Stimulated activated CD4-positive, alpha-beta T cell treated with anti-CD3 and anti-CD28 coated beads, Interleukin-2, amount 100 ng/mL, for 24 hours (primary cell): Measurements from ENCODE around the gene MYO3B.
"Not testable (repeated sequence)": the region's sequence is repeated elsewhere in the genome, so short reads cannot be mapped to it uniquely, and the experiment has no call there.

Experiments
- DNase-seq, 2 donors: peaks; one replicate each; pipeline ENCODE4 v3.0.0-alpha.2; 2020

MYO3B gene

DNA sequence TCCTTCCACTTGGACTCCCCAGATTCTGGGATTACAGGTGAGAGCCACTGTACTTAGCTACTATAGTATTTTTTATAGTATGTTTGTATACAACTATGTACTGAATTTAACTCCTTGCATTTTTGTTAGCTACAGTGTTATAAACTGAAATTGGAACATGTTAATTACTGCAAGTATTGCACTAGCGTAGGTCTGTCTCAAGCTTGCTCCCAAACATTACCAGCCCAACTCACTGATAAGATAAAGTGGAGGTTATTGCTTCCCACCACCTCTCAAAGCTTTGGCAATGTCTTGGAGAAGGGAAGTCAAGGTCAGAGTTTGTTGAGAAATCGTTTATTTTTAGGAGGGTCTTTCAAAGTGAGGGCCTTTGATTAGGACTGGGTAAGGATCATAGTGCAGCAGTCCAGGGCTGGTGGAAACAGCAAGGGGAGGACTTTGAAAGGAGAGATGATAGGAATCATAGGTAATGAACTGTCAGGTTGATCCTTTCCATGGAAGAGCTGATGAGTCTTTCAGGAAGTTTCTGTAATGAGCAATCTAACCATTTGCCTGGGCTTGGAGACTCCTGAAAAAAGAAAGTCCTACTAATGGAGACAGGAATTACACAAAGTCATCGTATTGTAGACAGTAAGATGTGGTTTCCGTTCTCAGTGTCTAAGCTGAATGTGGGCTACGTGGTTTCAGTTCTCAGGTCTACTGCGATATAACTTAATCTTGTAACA lies 257.1 kb downstream of the MYO3B start:
- DNase-seq, result no peak

DNA sequence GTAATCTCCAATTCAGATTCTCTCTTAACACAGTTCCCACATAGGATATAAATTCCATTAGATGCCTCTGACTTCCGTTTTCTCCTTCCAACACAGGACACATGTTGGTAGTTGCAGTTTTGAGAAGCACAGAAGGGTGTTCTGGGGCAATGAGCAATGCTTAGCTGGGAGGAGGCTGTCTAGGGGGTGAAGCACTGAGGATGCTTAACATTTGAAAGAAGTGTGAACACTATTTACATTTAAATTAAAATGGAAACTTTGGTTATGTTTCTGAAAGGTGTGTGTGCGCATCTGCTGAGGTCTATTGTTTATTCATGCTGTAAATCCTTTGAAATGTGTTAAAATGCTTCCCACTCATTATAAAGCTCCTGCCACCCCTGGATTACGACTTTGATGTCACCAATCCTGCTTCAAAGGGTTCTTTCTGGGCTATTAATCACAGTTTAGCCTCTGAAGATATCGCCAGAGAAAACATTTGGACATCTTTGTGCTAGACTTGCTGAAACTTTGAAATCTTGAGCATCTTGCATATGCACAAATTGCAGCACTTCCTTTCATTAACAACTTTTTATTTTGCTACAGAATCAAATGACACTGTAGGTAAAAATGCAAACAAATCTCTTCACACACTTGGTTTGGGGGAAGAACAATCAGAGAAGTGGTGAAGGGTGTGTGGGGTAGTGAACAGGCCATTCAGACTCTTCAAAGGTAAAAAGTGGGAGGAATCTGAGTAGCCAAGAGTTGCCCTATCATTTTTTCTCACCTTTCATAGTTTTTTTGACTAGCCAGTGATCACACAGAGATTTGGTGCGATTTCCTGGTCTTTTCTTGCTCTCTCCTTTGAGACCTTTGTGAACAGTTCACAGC lies 258.4 kb downstream of the MYO3B start:
- DNase-seq, result no peak

DNA sequence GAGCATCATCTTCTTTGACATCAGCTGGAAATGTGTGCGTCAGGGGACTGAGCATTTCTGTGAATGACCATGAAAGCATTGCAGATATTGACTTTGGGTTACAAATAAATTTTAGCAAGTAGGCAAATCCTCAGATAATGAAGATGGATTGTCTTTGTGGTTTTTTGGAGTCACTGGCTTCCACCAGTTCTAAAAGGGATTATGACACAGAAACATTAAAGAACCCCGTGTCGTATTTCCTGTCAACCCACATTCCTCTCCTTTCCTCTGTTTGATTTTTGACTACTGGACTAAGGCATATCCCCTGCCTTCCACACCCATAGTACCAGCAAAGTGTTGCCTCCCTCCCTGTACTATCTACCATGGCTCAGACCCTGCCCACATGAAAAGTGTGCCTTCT lies 268.1 kb downstream of the MYO3B start:
- no peak for DNase-seq

DNA sequence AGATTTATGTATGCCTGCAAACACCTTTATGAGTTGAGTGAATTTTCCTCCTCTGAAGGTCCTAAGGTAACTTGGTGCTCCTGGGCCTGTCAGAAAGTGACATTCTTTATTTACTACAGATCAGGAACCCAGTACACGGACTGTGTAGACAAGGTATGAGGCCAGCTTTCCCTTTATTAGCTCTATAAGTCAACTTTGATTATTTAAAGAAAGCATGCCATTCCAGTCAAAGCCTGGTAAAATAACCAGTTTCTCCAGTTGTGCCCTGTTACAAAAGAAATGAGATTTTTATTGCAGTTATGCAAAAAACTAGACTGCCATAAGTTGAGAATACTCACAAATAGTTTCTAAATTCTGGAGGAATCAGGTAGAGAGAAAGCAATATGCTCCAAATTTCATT lies 271.1 kb downstream of the MYO3B start:
- DNase-seq, result no peak

DNA sequence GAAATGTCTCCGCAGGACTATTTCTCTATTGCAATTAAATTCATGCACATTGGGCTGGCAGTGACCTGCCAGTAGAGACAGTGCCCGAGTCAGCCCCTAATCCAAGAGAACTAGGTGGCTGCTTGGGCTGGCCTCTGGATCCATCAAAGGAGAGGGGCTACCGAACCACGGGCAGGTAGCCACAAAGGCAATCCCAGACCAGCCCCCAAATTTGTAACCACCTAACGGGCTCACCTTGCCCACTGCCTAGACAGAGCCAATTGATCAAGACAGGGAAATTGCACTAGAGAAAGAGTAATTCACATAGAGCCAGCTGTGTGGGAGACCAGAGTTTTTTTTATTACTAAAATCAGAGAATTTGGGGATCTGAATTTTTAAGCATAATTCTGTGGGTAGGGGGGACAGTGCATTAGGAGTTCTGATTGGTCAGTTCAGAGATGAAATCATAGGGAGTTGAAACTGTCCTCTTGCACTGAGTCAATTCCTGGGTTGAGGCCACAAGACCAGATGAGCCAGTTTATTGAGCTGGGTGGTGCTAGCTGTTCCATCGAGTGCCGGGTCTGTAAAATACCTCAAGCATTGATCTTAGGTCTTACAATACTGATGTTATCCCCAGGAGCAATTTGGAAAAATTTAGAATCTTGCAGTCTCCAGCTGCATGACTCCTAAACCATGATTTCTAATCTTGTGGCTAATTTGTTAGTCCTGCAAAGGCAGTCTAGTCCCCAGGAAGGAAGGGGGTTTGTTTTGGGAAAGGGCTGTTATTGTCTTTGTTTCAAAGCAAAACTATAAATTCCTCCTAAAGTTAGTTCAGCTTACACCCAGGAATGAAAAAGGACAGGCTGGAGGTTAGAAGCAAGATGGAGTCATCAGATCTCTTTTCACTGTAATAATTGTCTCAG lies 276.8 kb downstream of the MYO3B start:
- no peak for DNase-seq

DNA sequence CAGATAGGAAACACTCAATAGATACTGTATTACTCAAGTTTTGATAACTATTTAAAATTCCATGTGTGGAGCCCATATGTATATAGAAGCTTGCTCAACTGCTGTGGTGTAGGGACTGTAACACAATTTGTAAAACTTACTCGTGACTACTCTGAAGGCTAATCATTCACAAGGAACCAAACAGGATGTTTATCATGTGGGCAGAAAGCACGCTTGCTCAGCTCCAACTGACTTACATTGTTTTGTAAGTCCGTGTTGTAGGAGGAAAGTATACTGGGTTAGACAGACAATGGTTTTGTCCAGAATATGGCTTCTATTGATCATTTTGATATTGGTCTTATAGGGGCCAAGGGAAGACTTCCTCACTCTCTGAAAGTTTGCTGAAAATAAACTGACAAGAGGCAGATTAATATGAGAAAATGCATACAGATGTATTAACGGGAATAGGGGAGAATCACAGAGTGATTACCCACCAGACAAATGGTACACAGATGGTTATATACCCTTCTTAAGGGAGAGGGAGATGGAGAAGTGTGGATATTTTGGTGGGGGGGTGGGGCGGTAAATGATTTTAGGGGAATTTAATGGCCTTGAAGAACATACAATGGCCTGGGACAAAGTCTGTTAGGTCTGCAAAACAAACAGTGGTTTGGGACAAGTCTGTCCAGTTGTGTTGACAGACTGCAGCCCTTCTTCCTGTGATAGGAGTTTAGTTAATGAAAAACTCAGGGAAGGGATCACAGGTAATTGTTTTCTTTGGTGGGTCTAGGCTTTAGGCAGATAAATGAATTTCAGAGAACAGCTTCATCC lies 277.9 kb downstream of the MYO3B start:
- no peak for DNase-seq

DNA sequence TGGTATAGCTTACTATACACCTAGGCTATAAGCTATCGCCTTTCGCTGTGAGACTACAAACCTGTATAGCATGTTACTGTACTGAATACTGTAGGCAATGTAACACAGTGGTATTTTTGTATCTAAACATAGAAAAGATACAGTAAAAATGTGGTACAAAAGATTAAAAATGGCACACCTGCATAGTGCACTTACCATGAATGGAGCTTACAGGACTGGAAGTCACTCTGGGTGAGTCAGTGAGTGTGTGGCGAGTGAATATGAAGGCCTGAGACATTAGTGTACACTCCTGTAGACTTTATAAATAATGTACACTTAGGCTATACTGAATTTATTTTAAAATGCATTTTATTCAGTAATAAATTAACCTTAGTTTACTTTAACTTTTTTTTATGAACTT lies 279.0 kb downstream of the MYO3B start:
- DNase-seq, result no peak

DNA sequence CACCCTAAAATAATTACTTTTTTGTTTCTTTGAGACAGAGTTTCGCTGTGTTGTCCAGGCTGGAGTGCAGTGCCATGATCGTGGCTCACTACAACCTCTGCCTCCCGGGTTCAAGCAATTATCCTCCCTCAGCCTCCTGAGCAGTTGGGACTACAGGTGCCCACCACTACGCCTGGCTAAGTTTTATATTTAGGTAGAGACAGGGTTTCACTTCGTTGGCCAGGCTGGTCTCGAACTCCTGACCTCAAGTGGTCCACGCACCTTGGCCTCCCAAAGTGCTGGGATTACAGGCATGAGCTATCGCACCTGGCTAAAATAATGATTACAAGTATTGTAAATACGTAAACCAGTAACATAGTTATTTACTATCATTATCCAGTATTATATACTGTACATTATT lies 279.8 kb downstream of the MYO3B start:
- no peak for DNase-seq

DNA sequence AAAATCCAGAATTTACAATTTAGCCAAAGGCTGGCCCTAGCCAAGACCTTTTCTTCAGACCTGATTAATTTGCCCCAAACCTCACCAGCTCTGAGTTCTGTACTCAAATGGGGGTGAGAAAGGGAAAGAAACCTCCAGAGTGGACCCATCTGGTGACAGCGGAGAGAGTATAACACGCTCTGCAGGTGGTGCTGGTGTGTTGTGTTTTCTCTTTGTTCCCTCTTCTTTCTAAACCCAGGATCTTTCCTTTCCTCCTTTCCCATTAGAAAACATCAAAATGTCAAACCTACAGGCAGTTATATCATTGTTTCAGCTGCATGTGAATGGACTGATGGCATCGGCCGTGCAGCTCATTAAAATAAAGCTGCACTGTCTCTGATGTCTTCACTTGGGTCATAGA lies 283.9 kb downstream of the MYO3B start:
- DNase-seq, result no peak

DNA sequence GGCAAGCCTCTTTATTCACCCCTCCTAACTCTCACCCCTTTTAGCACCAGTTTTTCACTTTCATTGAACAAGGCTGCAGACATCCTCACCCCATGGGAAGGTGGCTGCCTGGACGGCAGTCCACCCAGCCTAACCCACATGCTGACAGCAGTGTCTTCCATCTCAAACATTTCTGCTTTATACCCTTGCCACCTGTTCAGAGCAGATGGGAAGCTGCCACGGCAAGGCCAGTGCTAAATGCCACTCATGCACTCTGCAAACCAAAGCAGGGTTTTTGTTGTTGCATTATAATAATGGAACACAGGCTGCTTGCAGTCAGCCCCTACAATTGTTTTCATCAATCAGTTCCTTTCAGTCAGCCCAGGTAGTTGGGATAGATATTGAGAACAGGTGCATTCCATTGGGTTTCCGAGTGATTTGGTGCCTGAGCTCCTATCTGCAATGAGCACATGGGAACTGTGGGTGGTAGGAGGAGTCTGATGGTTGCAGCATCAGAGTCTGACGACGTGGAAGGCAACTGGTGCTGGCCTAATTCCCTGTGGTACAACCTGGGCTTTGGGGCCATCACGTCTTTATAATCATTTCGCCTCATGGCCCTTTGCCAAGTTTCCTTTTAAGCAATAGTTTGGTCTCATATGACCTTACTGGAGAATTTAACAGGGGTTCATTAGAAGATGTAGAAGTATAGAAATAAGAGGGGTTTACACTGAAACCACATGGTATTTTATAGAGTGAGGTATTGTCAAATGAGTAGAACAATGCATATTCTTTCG lies 284.7 kb downstream of the MYO3B start:
- no peak for DNase-seq

DNA sequence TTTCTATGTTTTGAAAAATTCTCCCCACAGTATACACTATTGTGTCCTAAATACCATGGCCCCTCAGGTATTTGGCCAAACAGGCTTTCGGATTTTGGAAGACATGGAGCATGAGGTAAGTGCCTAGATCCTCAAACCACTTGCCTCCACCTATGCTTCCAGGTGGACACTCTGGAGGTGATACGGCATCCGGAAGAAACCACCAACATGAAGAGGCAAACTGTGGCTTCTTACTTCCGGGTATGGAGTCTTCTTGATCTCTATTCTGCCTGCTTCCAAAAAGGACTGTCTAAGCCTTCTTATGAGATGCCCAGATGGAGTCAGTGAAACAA lies 285.2 kb downstream of the MYO3B start:
- DNase-seq, result no peak

DNA sequence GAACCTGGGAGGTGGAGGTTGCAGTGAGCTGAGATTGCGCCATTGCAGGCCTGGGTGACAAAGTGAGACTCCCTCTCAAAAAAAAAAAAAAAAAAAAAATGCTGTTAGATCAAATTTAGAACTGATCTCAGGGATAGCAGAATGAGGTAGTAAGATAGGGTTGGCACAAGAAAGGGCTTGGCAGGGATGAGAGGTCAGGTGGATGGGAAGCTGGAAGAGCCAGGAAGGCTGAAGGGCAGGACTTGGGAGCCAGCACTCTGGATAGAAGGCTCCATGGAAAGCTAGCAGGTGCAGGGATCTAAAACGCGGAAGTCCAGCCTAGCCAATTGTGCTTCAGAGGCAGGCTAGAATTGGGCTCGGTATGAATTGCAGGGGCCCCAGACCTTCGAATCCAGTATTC lies 286.3 kb downstream of the MYO3B start:
- DNase-seq, result no peak

DNA sequence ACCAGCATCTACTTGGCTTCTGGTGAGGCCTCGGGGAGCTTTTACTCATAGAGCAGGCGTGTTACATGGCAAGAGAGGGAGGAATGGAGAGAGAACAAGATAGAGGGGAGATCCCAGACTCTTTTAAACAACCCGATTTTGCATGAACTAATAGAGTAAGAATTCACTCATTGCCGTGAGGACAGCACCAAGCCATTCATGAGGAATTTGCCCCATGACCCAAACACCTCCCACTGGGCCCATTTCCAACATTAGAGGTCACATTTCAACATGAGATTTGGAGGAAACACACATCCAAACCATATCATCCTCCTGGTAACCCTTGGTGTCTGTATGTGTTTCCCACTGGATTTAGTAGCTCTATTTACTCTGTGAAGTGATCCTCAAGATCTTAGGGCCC lies 287.3 kb downstream of the MYO3B start:
- no peak for DNase-seq

DNA sequence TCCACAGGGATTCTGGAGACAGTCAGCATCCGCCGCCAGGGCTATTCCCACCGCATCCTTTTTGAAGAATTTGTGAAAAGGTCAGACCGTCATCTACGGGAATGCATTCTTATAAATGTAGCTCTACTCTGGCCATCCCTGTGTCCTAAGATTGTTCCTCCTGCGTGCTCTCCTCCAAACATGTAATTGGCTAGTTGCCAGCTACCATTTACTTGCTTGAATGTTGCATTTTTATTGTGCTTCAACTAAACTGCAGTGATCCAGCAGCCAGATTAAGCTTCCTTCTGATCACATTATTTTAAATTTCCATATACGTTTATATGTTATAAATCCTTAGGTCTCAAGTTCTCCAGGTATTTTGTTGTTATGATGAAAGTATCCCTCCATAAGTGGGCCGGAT lies 288.7 kb downstream of the MYO3B start:
- DNase-seq, result no peak

DNA sequence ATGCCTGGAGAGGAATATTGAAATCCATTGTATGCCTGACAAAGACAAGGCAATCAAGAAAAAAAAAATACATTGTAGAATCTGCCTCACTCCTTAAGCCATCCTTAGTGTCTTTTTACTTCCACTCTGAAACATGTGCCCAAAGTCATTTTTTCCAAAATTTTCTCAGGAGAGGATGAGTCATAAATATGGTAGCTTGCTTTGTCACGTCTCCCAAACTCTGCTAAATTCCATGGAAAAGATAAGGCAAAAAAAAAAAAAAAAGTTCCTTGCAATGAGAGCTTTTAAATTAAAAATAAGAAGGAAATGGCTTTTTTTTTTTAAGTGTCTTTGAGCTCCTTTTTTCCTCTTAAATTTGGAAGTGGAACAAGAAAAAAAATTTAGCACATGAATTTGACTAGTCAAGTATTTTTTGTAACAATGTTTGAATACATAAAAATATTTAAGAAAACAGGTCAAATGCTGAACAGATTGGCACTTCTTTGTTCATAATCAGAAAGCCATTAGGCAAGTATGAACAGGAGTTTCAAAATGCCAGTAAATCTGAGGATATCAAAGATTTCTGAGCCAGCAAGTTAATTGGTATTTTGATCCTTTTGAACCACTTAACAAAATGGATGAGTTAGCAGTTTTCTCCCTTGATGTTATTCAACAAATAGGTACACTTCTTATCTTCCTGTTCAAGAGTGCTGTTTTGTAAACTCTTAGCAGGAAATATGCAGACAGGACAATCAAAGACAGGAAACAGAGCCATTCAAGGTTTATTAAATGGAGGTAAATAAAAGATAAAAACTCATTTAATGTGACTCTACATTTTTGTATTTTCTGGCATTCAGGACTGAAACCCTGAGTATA lies 289.8 kb downstream of the MYO3B start:
- no peak for DNase-seq

DNA sequence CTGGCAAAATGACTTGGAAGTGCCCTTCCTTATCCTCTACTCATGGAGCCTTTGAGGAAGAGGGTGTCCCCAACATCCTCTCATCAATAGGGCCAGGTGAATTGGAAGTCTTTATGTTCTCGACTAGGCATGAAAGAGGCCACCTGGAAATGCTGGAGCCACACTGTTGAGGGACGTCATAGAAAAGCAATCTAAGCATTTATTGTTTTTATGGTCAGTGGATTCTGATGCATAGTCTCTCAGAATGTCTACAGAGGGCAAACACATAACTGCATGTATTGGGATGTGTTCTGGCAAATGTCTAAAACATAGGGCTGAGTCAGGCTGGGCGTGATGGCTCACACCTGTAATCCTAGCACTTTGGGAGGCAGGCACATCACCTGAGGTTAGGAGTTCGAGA lies 290.6 kb downstream of the MYO3B start:
- no peak for DNase-seq

DNA sequence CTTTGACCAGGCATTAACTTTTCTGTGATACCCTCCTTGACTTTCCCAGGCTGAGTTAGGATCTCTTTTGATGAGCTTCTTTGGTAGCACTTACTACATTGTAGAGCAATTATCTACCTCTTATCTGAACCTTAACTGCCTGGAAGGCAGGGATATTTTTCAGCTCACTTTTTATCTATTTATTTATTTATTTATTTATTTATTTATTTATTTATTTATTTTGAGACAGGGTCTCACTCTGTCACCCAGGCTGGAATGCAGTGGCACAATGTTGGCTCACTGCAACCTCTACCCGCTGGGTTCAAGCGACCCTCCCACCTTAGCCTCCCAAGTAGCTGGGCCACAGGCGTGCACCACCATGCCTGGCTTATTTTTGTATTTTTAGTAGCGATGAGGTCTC lies 294.6 kb downstream of the MYO3B start:
- not testable (repeated sequence) for DNase-seq

DNA sequence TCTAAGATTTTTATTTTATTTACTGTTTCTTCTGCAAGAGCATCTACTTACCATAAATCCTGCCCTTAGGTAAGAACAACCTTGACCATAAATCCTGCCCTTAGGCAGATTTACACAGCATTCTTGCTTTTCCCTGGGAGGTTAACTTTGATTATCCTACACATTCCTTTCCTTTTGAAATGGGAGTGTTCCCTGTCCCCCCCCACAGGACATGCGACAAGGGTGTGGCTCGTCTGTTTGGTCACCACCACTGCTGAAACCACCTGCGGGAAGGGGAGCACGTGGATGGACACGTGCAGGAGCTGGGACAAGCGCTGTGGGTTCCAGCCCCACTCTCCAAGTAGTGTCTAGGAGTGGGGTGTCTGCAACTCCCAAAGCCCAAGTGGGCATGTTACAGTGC lies 297.9 kb downstream of the MYO3B start:
- DNase-seq, result no peak

DNA sequence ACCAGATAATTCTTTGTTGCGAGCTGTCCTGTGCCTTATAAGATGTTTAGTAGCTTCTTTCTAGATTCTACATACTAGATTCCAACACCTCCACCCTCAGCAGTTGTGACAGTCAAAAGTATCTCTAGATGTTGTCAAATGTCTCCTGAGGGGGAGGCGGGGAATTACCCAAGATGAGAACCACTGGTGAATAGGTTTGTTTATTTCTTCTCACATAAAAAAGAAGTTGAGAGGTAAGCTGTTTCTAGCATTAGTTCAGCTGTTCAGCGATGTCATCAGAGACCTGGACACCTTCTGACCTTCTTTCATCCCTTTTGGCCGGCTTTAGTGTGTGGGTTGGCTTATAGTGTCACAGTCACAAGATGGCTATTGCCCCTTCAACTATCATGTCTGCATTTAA lies 299.7 kb downstream of the MYO3B start:
- DNase-seq, result no peak

DNA sequence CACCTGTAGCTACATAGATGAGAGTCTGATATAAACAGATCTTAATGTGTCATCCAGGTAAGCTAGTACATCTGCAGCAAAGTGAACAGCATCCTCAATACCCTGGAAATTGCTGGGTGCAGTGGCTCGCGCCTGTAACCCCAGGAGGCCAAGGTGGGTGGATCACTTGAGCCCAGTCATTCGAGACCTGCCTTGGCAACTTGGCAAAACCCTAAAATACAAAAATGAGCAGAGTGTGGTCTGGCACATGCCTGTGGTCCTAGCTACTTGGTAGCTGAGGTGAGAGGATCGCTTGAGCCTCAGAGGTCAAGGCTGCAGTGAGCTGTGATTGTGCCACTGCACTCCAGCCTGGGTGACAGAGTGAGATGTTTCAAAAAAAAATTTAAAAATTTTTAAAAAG lies 303.3 kb downstream of the MYO3B start:
- DNase-seq, result no peak

DNA sequence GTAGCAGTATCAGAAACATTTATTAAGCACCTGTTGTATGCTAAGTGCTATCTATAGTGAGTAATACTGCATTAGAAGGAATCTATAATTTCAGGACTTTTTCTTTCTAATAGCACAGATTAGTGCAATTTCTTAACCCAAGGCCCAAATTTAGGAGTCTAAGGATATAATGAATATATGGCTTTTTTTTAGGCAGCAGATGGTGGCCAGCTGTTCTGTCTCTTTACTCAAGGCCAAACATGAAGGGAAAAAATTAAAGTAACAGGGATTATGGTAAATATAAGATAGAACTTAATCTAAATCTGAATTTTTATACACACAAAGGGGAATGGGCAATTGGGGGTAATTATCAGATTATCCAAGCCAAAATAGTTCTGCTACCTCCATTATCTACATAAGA lies 306.6 kb downstream of the MYO3B start:
- no peak for DNase-seq
